Measurements from ENCODE around the gene ART4.

ART4 gene

DNA sequence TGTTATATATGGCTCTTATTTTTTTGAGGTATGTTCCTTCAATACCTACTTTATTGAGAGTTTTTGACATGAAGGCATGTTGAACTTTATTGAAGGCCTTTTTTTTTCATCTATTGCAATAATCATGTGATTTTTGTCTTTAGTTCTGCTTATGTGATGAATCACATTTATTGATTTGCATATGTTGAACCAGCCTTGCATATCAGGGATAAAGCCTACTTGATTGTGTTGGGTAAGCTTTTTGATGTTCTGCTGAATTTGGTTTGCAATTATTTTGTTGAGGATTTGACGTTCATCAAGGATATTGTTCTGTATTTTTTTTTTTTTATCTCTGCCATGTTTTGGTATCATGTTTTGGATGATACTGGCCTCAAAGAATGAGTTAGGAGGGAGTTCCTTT lies 15.2 kb upstream of the ART4 start (continued):
- TF ChIP-seq ZBTB10 (tag by site-specific recombination; IDR thresholded peaks at IDR 0.05) (no peak), SP2 (tag by site-specific recombination; IDR thresholded peaks at IDR 0.05) (no peak), ZNF132 (tag by site-specific recombination; IDR thresholded peaks at IDR 0.05; ENCODE audit: borderline replicate concordance) (no peak), REPIN1 (tag by site-specific recombination; IDR thresholded peaks at IDR 0.05; ENCODE audit: low read depth) (no peak), ZFP41 (tag by site-specific recombination; IDR thresholded peaks at IDR 0.05; ENCODE audit: borderline replicate concordance) (no peak)

- Histone ChIP-seq H3K4me3 (ENCODE audit: low read depth, low read length) (no peak overlapping the region), H3K4me1 (ENCODE audit: control insufficient read depth, insufficient read depth, low read length) (peaks cover 2% of the 10 kb centered on the region; the same call in 1 of the 2 replicates), H3K36me3 (ENCODE audit: control insufficient read depth in 2 of 2, insufficient read depth in 1 of 2, low read length in 2 of 2) (no peaks in the 10 kb centered on the region), H3K9me3 (ENCODE audit: control insufficient read depth, insufficient read depth, low read depth, low read length) (no peaks in the 10 kb centered on the region), H3K27ac (ENCODE audit: extremely low read depth, low read depth, low read length) (no peak overlapping the region)
- CTCF ChIA-PET = no interaction called here
- POLR2A ChIA-PET = no interaction called here
- no peak for TF ChIP-seq ZNF114 (tag by site-specific recombination; IDR thresholded peaks at IDR 0.05)
- no peak for TF ChIP-seq ZNF510 (tag by site-specific recombination; IDR thresholded peaks at IDR 0.05; ENCODE audit: insufficient replicate concordance)
- no peak for TF ChIP-seq ZNF239 (tag by site-specific recombination; IDR thresholded peaks at IDR 0.05)
- TF ChIP-seq ZNF155 (tag by site-specific recombination; IDR thresholded peaks at IDR 0.05) = no peak
- no peak for TF ChIP-seq ZNF596 (tag by site-specific recombination; IDR thresholded peaks at IDR 0.05)
- no peak for TF ChIP-seq ZNF416 (tag by site-specific recombination; IDR thresholded peaks at IDR 0.05)
- no peak for TF ChIP-seq ZNF704 (tag by site-specific recombination; IDR thresholded peaks at IDR 0.05)
- TF ChIP-seq ZNF169 (tag by site-specific recombination; IDR thresholded peaks at IDR 0.05) = no peak
- TF ChIP-seq HOXC10 (CRISPR knock-in tag; IDR thresholded peaks at IDR 0.05) = no peak
- TF ChIP-seq ZBTB17 (tag by site-specific recombination; IDR thresholded peaks at IDR 0.05) = no peak
- TF ChIP-seq WT1 (tag by site-specific recombination; IDR thresholded peaks at IDR 0.05) = no peak
Observed at GRCh38 chr12:14854586-14855183, 11.4 kb upstream of the ART4 start.

- Histone ChIP-seq H3K9me3 (ENCODE audit: control insufficient read depth, insufficient read depth, low read depth, low read length) (no peaks in the 10 kb centered on the region), H3K36me3 (ENCODE audit: control insufficient read depth in 2 of 2, insufficient read depth in 1 of 2, low read length in 2 of 2) (no peaks in the 10 kb centered on the region), H3K4me3 (ENCODE audit: low read depth, low read length) (no peak overlapping the region), H3K27ac (ENCODE audit: extremely low read depth, low read depth, low read length) (no peak overlapping the region), H3K4me1 (ENCODE audit: control insufficient read depth, insufficient read depth, low read length) (peaks cover 5% of the 10 kb centered on the region; the same call in 1 of the 2 replicates)
- ChIA-PET CTCF (no interaction called here), POLR2A (no interaction called here)
- no peak for TF ChIP-seq KLF1 (tag by site-specific recombination; IDR thresholded peaks at IDR 0.05)
Observed at GRCh38 chr12:14853961-14854360, 10.6 kb upstream of the ART4 start.

- POLR2A ChIA-PET = no interaction called here
- no peak overlapping the region for H3K27ac ChIP-seq (ENCODE audit: extremely low read depth, low read depth, low read length)
- no peaks in the 10 kb centered on the region for H3K9me3 ChIP-seq (ENCODE audit: control insufficient read depth, insufficient read depth, low read depth, low read length)
- CTCF ChIA-PET = interaction anchor here (1.1 kb wide), 1 partner anchor 144 kb away, joined by 3 read pairs; no protein-coding TSS in a partner anchor
- no peaks in the 10 kb centered on the region for H3K36me3 ChIP-seq (ENCODE audit: control insufficient read depth in 2 of 2, insufficient read depth in 1 of 2, low read length in 2 of 2)
- H3K4me3 ChIP-seq (ENCODE audit: low read depth, low read length) = no peak overlapping the region
- H3K4me1 ChIP-seq (ENCODE audit: control insufficient read depth, insufficient read depth, low read length) = peaks cover 5% of the 10 kb centered on the region; the same call in 1 of the 2 replicates
- no peak for TF ChIP-seq SP7 (tag by site-specific recombination; IDR thresholded peaks at IDR 0.05)
- TF ChIP-seq ZNF501 (tag by site-specific recombination; IDR thresholded peaks at IDR 0.05) = no peak
- no peak for TF ChIP-seq ZNF398 (tag by site-specific recombination; IDR thresholded peaks at IDR 0.05)
- no peak for TF ChIP-seq ZNF366 (tag by site-specific recombination; conservative IDR thresholded peaks at IDR 0.05)
- TF ChIP-seq ZNF76 (tag by site-specific recombination; IDR thresholded peaks at IDR 0.05; ENCODE audit: borderline replicate concordance, low read depth) = no peak
- no peak for TF ChIP-seq ZNF837 (tag by site-specific recombination; IDR thresholded peaks at IDR 0.05)
- TF ChIP-seq ZBTB10 (tag by site-specific recombination; IDR thresholded peaks at IDR 0.05) = no peak
Observed at GRCh38 chr12:14852880-14853279, 9.6 kb upstream of the ART4 start.
